AG04450 (cell line): ENCODE data around the gene SH2D3C. TPM values are rescaled to one million over a fixed set of nuclear protein-coding genes. Genes with fewer than 3 reads are reported as not detected.

Experiments used
- CTCF ChIA-PET: fragments of 300-600, 350-600 bp; formaldehyde crosslinking; extraction: SDS; loops from one replicate; lab custom pipeline; 2022; ENCODE audit warnings: antibody characterized with exemption, inconsistent platforms; lab: Charles Lee
- POLR2A ChIA-PET: fragments of 350-600 bp; formaldehyde crosslinking; extraction: SDS; loops from one replicate; lab custom pipeline; 2021; ENCODE audit warnings: antibody characterized with exemption, inconsistent platforms; lab: Yijun Ruan, JAX
- DNase-seq: peaks from one replicate; pipeline ENCODE4 v3.0.0-alpha.2; 2011; ENCODE audit warnings: low read depth, low spot score
- H3K27ac ChIP-seq: one replicate; pipeline ENCODE4 v1.5.1; 2012; ENCODE audit warnings: low read depth, low read length, control low read depth
- H3K27me3 ChIP-seq: one replicate; pipeline ENCODE4 v1.6.0; 2012; ENCODE audit warnings: low read length; ENCODE audit not compliant: control insufficient read depth, insufficient read depth
- H3K4me3 ChIP-seq: 2 replicates; pipeline ENCODE4 v1.5.1; 2011; ENCODE audit warnings: mild to moderate bottlenecking, low read depth, low read length, control low read depth
- H3K9me3 ChIP-seq: 2 replicates; pipeline ENCODE4 v1.5.1; 2012; ENCODE audit warnings: low read length; ENCODE audit not compliant: control insufficient read depth, insufficient read depth
- CTCF ChIP-seq: IDR thresholded peaks from 2 replicates; pipeline ENCODE4 v1.5.1; 2011; ENCODE audit warnings: low read depth, low read length, control low read depth, inconsistent platforms
- polyA plus RNA-seq: library from polyadenylated mRNA; depleted of rRNA; stranded (reverse); fragments of >200 nt; gene quantifications from 2 replicates; pipeline ENCODE4 v1.2.3, GENCODE V29; 2011

Gene SH2D3C
- polyA plus RNA-seq, 1 experiment = not detected

- H3K4me3 ChIP-seq = no peak overlapping the region
- no peak overlapping the region for H3K27ac ChIP-seq
- H3K27me3 ChIP-seq = no peaks in the 10 kb centered on the region
- no peak for TF ChIP-seq CTCF
- no peaks in the 10 kb centered on the region; the same call in 1 of the 2 replicates for H3K9me3 ChIP-seq
- ChIA-PET CTCF (interaction anchor here (1.9 kb wide), 1 partner anchor 14 kb away, joined by 9 read pairs; the partner anchor contains the start of gene TOR2A), POLR2A (no interaction called here)
- DNase-seq = no peak
Observed at GRCh38 chr9:127720031-127720864, 58.2 kb downstream of the SH2D3C start.

- CTCF ChIA-PET = interaction anchor here (0.6 kb wide), 1 partner anchor 17 kb away, joined by 4 read pairs; the partner anchor contains the start of gene TOR2A
- no peaks in the 10 kb centered on the region for H3K27me3 ChIP-seq
- POLR2A ChIA-PET = no interaction called here
- H3K9me3 ChIP-seq = no peaks in the 10 kb centered on the region; the same call in 1 of the 2 replicates
- H3K4me3 ChIP-seq = no peak overlapping the region
- no peak for TF ChIP-seq CTCF
- DNase-seq = no peak
- no peak overlapping the region for H3K27ac ChIP-seq
Observed at GRCh38 chr9:127717766-127718165, 60.7 kb downstream of the SH2D3C start.

- ChIA-PET POLR2A (interaction anchor here (0.7 to 1.2 kb wide), 3 partner anchors 11 to 104 kb away, joined by 3 to 5 read pairs (median 4); partner anchors contain the start of gene TOR2A), CTCF (interaction anchor here (2.0 kb wide), 1 partner anchor 18 kb away, joined by 21 read pairs; the partner anchor contains the start of gene TOR2A)
- H3K27ac ChIP-seq = no peak overlapping the region
- no peaks in the 10 kb centered on the region; the same call in 1 of the 2 replicates for H3K9me3 ChIP-seq
- no peak overlapping the region for H3K4me3 ChIP-seq
- H3K27me3 ChIP-seq = no peaks in the 10 kb centered on the region
- no peak for TF ChIP-seq CTCF
- no peak for DNase-seq
Observed at GRCh38 chr9:127716412-127716811, 62.1 kb downstream of the SH2D3C start.

- H3K4me3 ChIP-seq = peak within 1 kb of the TSS; percentile 83
- CTCF ChIA-PET = interaction anchor here (2.0 kb wide), 1 partner anchor 19 kb away, joined by 21 read pairs; the partner anchor contains the start of gene TOR2A
- peak; percentile 76 for DNase-seq
- POLR2A ChIA-PET = interaction anchor here (0.5 to 1.2 kb wide), 4 partner anchors 10 to 132 kb away, joined by 3 to 5 read pairs (median 4); partner anchors contain the start of gene TOR2A
- H3K27me3 ChIP-seq = no peaks in the 10 kb centered on the region
- no peaks in the 10 kb centered on the region; the same call in 1 of the 2 replicates for H3K9me3 ChIP-seq
- peak within 1 kb of the TSS; percentile 61 for H3K27ac ChIP-seq
- no peak for TF ChIP-seq CTCF
Observed at GRCh38 chr9:127715470-127716337, 62.8 kb downstream of the SH2D3C start, which contains the start of the genes PTRH1 and TTC16. TSS of gene PTRH1 (minus strand) at chr9:127715663. CDS start at chr9:127715639, 24 bp downstream. TSS of gene TTC16 (plus strand) at chr9:127716079. CDS start at chr9:127716146, 67 bp downstream.
